ENCODE results near the gene TBX1.
A peak's percentile ranks its signal among the peaks of the same experiment; 100 is the strongest.

Gene TBX1

GRCh38 chr22:19751497-19752245, 8.9 kb upstream of the TBX1 start:
- TF ChIP-seq, protein P1, sequence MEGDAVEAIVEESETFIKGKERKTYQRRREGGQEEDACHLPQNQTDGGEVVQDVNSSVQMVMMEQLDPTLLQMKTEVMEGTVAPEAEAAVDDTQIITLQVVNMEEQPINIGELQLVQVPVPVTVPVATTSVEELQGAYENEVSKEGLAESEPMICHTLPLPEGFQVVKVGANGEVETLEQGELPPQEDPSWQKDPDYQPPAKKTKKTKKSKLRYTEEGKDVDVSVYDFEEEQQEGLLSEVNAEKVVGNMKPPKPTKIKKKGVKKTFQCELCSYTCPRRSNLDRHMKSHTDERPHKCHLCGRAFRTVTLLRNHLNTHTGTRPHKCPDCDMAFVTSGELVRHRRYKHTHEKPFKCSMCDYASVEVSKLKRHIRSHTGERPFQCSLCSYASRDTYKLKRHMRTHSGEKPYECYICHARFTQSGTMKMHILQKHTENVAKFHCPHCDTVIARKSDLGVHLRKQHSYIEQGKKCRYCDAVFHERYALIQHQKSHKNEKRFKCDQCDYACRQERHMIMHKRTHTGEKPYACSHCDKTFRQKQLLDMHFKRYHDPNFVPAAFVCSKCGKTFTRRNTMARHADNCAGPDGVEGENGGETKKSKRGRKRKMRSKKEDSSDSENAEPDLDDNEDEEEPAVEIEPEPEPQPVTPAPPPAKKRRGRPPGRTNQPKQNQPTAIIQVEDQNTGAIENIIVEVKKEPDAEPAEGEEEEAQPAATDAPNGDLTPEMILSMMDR (conservative IDR thresholded peaks at IDR 0.05) = no peak
- no peak for TF ChIP-seq ZFX (IDR thresholded peaks at IDR 0.05)
- H3K27ac ChIP-seq = no peak overlapping the region

GRCh38 chr22:19753090-19753842, 7.3 kb upstream of the TBX1 start:
- H3K27ac ChIP-seq = no peak overlapping the region
- TF ChIP-seq ZFX (IDR thresholded peaks at IDR 0.05) = no peak
- TF ChIP-seq, protein P1 (conservative IDR thresholded peaks at IDR 0.05) = no peak

DNA sequence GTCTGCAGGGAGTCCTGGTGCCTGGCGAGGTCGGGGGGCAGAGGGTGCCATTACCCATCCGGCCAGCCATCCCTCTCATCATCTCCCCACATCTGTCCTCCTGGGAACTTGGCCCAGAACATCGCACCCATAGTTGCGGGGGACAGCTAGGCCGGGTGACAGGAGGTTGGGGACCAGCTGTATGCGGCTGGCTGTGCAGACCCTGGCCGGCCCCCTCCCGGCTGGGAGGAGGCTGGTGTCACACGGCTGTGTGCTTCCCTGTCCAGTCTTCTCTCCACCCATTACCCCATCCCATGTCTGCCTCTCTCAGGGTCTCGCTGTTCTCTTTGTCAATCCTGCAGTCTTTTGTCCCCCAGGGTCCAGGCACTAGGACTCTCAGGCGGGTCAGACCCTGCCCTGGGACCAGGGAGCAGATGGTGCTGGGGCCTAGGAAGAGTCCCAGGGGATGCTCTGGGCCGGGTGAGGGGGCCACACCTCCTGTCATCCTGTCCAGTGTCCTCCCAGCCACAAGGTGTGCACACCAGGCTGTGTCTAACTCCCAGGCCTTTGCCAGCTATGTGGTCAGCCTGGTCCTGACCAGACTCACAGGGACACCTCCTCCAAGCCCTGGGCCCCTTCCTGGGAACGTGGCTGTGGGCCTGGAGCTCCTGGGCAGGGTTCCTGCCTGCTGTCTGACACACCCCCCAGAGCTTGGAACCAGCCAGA, 6.4 kb upstream of the TBX1 start:
- TF ChIP-seq, protein P1 (conservative IDR thresholded peaks at IDR 0.05) = no peak
- no peak for TF ChIP-seq ZFX (IDR thresholded peaks at IDR 0.05)
- no peak overlapping the region for H3K27ac ChIP-seq

GRCh38 chr22:19754701-19755144, 5.9 kb upstream of the TBX1 start:
- H3K27ac ChIP-seq = no peak overlapping the region

GRCh38 chr22:19755145-19755710, 5.3 kb upstream of the TBX1 start:
- TF ChIP-seq, protein P1 (conservative IDR thresholded peaks at IDR 0.05) = no peak
- TF ChIP-seq ZFX (IDR thresholded peaks at IDR 0.05) = no peak

More at GRCh38 chr22:19754701-19755144, 5.9 kb upstream of the TBX1 start:
- TF ChIP-seq, protein P1 (conservative IDR thresholded peaks at IDR 0.05) = no peak
- no peak for TF ChIP-seq ZFX (IDR thresholded peaks at IDR 0.05)

GRCh38 chr22:19755722-19756287, 4.8 kb upstream of the TBX1 start:
- peak overlapping the region; percentile 36 for H3K27ac ChIP-seq
- no peak for TF ChIP-seq ZFX (IDR thresholded peaks at IDR 0.05)
- TF ChIP-seq, protein P1 (conservative IDR thresholded peaks at IDR 0.05) = no peak

More at GRCh38 chr22:19755145-19755710, 5.3 kb upstream of the TBX1 start:
- no peak overlapping the region for H3K27ac ChIP-seq
